CD4-positive, alpha-beta T cell (primary cell): ENCODE measurements around the gene COX19. TPM values are rescaled to one million over a fixed set of nuclear protein-coding genes. Genes with fewer than 3 reads are reported as not detected.

Experiments
- ATAC-seq: fragments of 200-7000 bp; cut with Tn5 transposase; one replicate; pipeline ENCODE4 v1.10.0; 2022; ENCODE audit warnings: mild to moderate bottlenecking; ENCODE audit not compliant: poor library complexity
- CTCF ChIA-PET: fragments of 350-600 bp; sonication (Branson Sonifier 250); formaldehyde crosslinking; loops from one replicate; lab custom pipeline; 2021; ENCODE audit warnings: antibody characterized with exemption, inconsistent platforms; lab: Charles Lee
- POLR2A ChIA-PET: fragments of 350-600 bp; sonication (Branson Sonifier 250); formaldehyde crosslinking; loops from one replicate; lab custom pipeline; 2021; ENCODE audit warnings: antibody characterized with exemption, inconsistent platforms; lab: Charles Lee
- DNase-seq, 14 experiments: peaks; one replicate each; pipeline ENCODE4 v3.0.0-alpha.2; 2013 to 2020; ENCODE audit warnings: mixed read lengths in 2 of 14
- H3K27ac ChIP-seq, 2 donors: one replicate each; pipeline versions ENCODE4 v1.5.1 to v1.7.0; 2013; ENCODE audit warnings: low read length in 2 of 2, low read depth in 1 of 2, mild to moderate bottlenecking in 1 of 2
- H3K27me3 ChIP-seq, 2 experiments: 1 replicate in 1 of 2; 2 replicates in 1 of 2; pipeline versions ENCODE4 v1.6.1 to v1.7.0; 2013; ENCODE audit warnings: low read length in 2 of 2, control low read depth in 1 of 2, mild to moderate bottlenecking in 1 of 2, moderate library complexity in 1 of 2; ENCODE audit not compliant: insufficient read depth in 2 of 2, control insufficient read depth in 1 of 2
- H3K36me3 ChIP-seq: one replicate; pipeline ENCODE4 v1.6.1; 2013; ENCODE audit warnings: low read length, control low read depth; ENCODE audit not compliant: insufficient read depth
- H3K4me1 ChIP-seq: one replicate; pipeline ENCODE4 v1.6.1; 2013; ENCODE audit warnings: low read length, control low read depth; ENCODE audit not compliant: insufficient read depth
- H3K4me3 ChIP-seq: one replicate; pipeline ENCODE4 v1.5.1; 2013; ENCODE audit warnings: mild to moderate bottlenecking, low read length, moderate library complexity
- H3K9me3 ChIP-seq, 2 experiments: 1 replicate in 1 of 2; 2 replicates in 1 of 2; pipeline versions ENCODE4 v1.6.1 to v1.7.0; 2013; ENCODE audit warnings: low read length in 2 of 2, mild to moderate bottlenecking in 2 of 2, control low read depth in 1 of 2, moderate library complexity in 1 of 2; ENCODE audit not compliant: control insufficient read depth in 1 of 2, insufficient read depth in 1 of 2
- H3K27ac Mint-ChIP-seq: one replicate; pipeline ENCODE4 v1.8.0; 2020; ENCODE audit warnings: mixed read lengths
- H3K27me3 Mint-ChIP-seq: one replicate; pipeline ENCODE4 v1.8.0; 2021; ENCODE audit warnings: mixed read lengths
- H3K36me3 Mint-ChIP-seq: one replicate; pipeline ENCODE4 v1.8.0; 2021; ENCODE audit warnings: low read depth, mixed read lengths
- H3K4me1 Mint-ChIP-seq: one replicate; pipeline ENCODE4 v1.8.0; 2021; ENCODE audit warnings: low read depth, mixed read lengths
- H3K4me3 Mint-ChIP-seq: one replicate; pipeline ENCODE4 v1.8.0; 2020; ENCODE audit warnings: mild to moderate bottlenecking, mixed read lengths
- H3K9me3 Mint-ChIP-seq: one replicate; pipeline ENCODE4 v1.8.0; 2020; ENCODE audit warnings: mixed read lengths
- intact Hi-C, 2 experiments: fragments of 100-400 bp; cut with DNase I in 1 of 2; cut with micrococcal nuclease in 1 of 2; formaldehyde crosslinking; loops; one replicate each; pipeline versions ENCODE4 v1.15.1 to v1.9.0; 2023 to 2025; cut with DNase I, micrococcal nuclease
- total RNA-seq, 174 experiments: library from RNA in 2 of 174; stranded (reverse) in 2 of 174; gene quantifications; one replicate each; pipeline ENCODE4 v1.2.3 and lab custom pipeline; 2021 to 2026
- TF ChIP-seq, protein P1 (sequence below): fragments of 200-600 bp; IDR thresholded peaks from one replicate; pipeline ENCODE4 v1.8.0; 2022; ENCODE audit warnings: antibody characterized with exemption, mild to moderate bottlenecking

The COX19 gene
- total RNA-seq, 2 experiments from 2014 or later = 47.7 to 51.8 TPM

GRCh38 chr7:931871-932650 is 43.3 kb downstream of the COX19 start:
- POLR2A ChIA-PET = no interaction called here

DNA sequence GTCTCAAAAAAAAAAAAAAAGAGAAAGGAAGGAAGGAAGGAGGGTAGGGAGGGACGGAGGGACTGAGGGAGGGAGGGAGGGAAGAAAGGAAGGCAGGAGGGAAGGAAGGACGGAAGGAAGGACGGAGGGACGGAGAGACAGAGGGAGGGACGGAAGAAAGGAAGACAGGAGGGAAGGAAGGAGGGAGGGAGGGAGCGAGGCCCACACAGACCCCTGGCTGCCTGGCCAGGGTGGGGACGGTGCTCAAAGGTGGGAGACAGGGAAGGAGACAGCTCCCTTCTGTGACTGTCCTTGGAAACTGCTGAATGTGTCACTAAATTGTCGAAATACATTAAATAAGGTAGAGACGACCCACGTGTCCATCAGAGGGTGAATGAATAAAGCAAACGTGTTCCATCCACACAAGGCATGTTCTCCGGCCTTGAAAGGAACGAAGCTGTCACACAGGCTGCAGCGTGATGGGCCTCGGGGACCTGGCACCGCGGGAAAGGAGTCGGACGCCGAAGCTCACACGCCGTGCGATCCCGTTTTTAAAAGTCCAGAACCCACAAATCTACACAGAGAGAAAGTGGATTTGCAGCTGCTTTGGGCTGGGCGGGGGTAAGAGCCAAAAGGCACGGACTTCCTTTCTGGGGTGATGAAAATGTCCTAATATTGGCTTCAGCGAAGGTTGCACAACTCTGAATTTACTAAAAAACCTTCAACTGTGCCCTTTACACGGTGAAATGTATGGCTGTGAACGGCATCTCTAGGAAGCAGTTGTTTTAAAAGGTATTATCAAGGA is 44.2 kb downstream of the COX19 start:
- no peaks in the 10 kb centered on the region for H3K27me3 ChIP-seq
- Mint-ChIP-seq H3K27me3 (no peaks in the 10 kb centered on the region), H3K4me3 (no peak overlapping the region), H3K4me1 (no peaks in the 10 kb centered on the region), H3K9me3 (no peaks in the 10 kb centered on the region), H3K36me3 (no peaks in the 10 kb centered on the region), H3K27ac (no peak overlapping the region)
- DNase-seq (no peak), ATAC-seq (no peak)
- ChIA-PET CTCF (no interaction called here), POLR2A (no interaction called here)
- no peaks in the 10 kb centered on the region for H3K9me3 ChIP-seq
- intact Hi-C loops = no loop called here
- no peaks in the 10 kb centered on the region for H3K36me3 ChIP-seq
- no peak overlapping the region for H3K4me3 ChIP-seq
- H3K27ac ChIP-seq = no peak overlapping the region
- TF ChIP-seq, protein P1, sequence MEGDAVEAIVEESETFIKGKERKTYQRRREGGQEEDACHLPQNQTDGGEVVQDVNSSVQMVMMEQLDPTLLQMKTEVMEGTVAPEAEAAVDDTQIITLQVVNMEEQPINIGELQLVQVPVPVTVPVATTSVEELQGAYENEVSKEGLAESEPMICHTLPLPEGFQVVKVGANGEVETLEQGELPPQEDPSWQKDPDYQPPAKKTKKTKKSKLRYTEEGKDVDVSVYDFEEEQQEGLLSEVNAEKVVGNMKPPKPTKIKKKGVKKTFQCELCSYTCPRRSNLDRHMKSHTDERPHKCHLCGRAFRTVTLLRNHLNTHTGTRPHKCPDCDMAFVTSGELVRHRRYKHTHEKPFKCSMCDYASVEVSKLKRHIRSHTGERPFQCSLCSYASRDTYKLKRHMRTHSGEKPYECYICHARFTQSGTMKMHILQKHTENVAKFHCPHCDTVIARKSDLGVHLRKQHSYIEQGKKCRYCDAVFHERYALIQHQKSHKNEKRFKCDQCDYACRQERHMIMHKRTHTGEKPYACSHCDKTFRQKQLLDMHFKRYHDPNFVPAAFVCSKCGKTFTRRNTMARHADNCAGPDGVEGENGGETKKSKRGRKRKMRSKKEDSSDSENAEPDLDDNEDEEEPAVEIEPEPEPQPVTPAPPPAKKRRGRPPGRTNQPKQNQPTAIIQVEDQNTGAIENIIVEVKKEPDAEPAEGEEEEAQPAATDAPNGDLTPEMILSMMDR = no peak
- H3K4me1 ChIP-seq = peaks cover 12% of the 10 kb centered on the region

More at GRCh38 chr7:931871-932650, 43.3 kb downstream of the COX19 start:
- Histone ChIP-seq H3K27me3 (no peaks in the 10 kb centered on the region), H3K4me3 (no peak overlapping the region), H3K4me1 (peaks cover 17% of the 10 kb centered on the region), H3K36me3 (no peaks in the 10 kb centered on the region), H3K27ac (no peak overlapping the region), H3K9me3 (no peaks in the 10 kb centered on the region)
- TF ChIP-seq, protein P1 = no peak
- no peak for ATAC-seq
- Mint-ChIP-seq H3K36me3 (no peaks in the 10 kb centered on the region), H3K4me3 (no peak overlapping the region), H3K4me1 (no peaks in the 10 kb centered on the region), H3K27ac (no peak overlapping the region), H3K9me3 (no peaks in the 10 kb centered on the region), H3K27me3 (no peaks in the 10 kb centered on the region)
- intact Hi-C loops = no loop called here
- CTCF ChIA-PET = no interaction called here
- peak in 1 of 14 experiments; percentile 0 for DNase-seq

DNA sequence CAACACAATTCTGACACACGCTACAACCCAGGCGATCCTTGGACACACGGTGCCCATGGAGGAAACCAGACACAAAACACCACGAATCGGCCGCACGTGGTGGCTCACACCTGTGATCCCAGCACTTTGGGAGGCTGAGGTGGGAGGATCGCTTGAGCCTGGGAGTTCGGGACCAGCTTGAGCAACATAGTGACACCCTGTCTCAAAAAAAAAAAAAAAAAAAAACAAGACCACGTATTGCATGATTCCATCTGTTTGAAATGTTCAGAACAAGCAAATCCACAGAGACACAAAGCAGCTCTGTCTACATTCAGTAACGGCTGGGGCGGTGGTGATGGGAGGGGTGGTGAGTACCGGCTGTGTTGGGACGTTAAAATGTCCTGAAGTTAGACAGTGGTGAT is 46.0 kb downstream of the COX19 start:
- Mint-ChIP-seq H3K27me3 (no peaks in the 10 kb centered on the region), H3K27ac (peak overlapping the region; percentile 20), H3K4me1 (peaks cover 6% of the 10 kb centered on the region), H3K9me3 (no peaks in the 10 kb centered on the region), H3K36me3 (no peaks in the 10 kb centered on the region), H3K4me3 (no peak overlapping the region)
- DNase-seq (no peak), ATAC-seq (no peak)
- TF ChIP-seq, protein P1 = no peak
- Histone ChIP-seq H3K9me3 (no peaks in the 10 kb centered on the region), H3K4me3 (no peak overlapping the region), H3K27ac (no peak overlapping the region), H3K4me1 (peaks cover 28% of the 10 kb centered on the region), H3K36me3 (no peaks in the 10 kb centered on the region), H3K27me3 (no peaks in the 10 kb centered on the region)
- intact Hi-C loops = no loop called here
- ChIA-PET POLR2A (interaction anchor here (0.6 kb wide), 1 partner anchor 231 kb away, joined by 3 read pairs; no protein-coding TSS in a partner anchor), CTCF (no interaction called here)
